ENCODE data around the gene ORC1.

The ORC1 gene

GRCh38 chr1:52334906-52335528 lies 69.2 kb downstream of the ORC1 start:
- no peak overlapping the region for H3K4me3 ChIP-seq (replicated peaks; ENCODE audit: low read depth, low read length)
- no peak for DNase-seq (ENCODE audit: low read depth)
- TF ChIP-seq, protein P1, sequence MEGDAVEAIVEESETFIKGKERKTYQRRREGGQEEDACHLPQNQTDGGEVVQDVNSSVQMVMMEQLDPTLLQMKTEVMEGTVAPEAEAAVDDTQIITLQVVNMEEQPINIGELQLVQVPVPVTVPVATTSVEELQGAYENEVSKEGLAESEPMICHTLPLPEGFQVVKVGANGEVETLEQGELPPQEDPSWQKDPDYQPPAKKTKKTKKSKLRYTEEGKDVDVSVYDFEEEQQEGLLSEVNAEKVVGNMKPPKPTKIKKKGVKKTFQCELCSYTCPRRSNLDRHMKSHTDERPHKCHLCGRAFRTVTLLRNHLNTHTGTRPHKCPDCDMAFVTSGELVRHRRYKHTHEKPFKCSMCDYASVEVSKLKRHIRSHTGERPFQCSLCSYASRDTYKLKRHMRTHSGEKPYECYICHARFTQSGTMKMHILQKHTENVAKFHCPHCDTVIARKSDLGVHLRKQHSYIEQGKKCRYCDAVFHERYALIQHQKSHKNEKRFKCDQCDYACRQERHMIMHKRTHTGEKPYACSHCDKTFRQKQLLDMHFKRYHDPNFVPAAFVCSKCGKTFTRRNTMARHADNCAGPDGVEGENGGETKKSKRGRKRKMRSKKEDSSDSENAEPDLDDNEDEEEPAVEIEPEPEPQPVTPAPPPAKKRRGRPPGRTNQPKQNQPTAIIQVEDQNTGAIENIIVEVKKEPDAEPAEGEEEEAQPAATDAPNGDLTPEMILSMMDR (IDR thresholded peaks at IDR 0.05; ENCODE audit: low read length, missing control alignments): no peak

- no peak overlapping the region for H3K4me3 ChIP-seq (replicated peaks; ENCODE audit: low read depth, low read length)
- TF ChIP-seq, protein P1 (IDR thresholded peaks at IDR 0.05; ENCODE audit: low read length, missing control alignments): no peak
- no peak for DNase-seq (ENCODE audit: low read depth)
These were observed 71.8 kb downstream of the ORC1 start for GRCh38 chr1:52332411-52332810.

GRCh38 chr1:52328615-52329014 lies 75.6 kb downstream of the ORC1 start:
- TF ChIP-seq, protein P1 (IDR thresholded peaks at IDR 0.05; ENCODE audit: low read length, missing control alignments): no peak
- no peak overlapping the region for H3K4me3 ChIP-seq (replicated peaks; ENCODE audit: low read depth, low read length)
- DNase-seq (ENCODE audit: low read depth): no peak

DNA sequence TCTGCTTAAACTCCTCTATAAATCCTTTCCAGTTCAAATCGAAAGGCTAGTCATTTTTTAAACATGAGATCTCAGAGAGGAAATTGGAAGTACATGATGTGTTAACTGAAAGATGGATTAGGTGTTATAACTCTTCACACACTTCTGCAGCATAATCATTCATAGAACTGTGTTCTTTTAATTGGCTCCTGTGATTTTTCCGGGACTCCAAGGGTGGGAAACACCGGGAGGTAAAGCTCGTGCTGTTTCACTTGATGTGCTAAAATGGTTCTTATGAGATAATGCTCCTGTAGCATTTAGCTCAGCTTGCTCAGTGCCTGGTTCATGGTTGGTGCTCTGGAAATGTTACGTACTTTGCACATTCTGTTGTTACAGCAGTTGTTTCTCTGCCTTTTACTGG lies 78.4 kb downstream of the ORC1 start:
- H3K4me3 ChIP-seq (replicated peaks; ENCODE audit: low read depth, low read length): no peak overlapping the region
- TF ChIP-seq, protein P1 (IDR thresholded peaks at IDR 0.05; ENCODE audit: low read length, missing control alignments): no peak
- no peak for DNase-seq (ENCODE audit: low read depth)

DNA sequence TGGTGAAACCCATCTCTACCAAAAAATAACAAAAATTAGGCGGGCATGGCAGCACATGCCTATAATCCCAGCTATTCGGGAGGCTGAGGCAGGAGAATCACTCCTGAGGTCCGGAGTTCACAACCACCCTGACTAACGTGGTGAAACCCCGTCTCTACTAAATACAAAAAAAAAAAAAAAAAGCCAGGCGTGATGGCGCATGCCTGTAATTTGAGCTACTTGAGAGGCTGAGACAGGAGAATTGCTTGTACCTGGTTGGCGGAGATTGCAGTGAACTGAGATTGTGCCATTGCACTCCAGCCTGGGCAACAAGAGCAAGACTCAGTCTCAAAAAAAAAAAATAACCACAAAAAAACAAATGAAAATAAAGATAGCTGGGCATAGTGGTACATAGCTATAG lies 80.5 kb downstream of the ORC1 start:
- TF ChIP-seq, protein P1 (IDR thresholded peaks at IDR 0.05; ENCODE audit: low read length, missing control alignments): no peak
- no peak for DNase-seq (ENCODE audit: low read depth)
- H3K4me3 ChIP-seq (replicated peaks; ENCODE audit: low read depth, low read length): no peak overlapping the region

All from fibroblast of pulmonary artery (primary cell).